Body of pancreas (tissue), 4 donors: Measurements from ENCODE around the gene OR51V1. TPM values are rescaled to one million over a fixed set of nuclear protein-coding genes. Genes with fewer than 3 reads are reported as not detected.

Experiments used
- ATAC-seq: fragments of 150-250 bp; one replicate; pipeline ENCODE4 v1.9.1; 2016
- DNase-seq, 4 donors: peaks; one replicate each; pipeline ENCODE4 v3.0.0-alpha.2; 2019
- H3K27ac ChIP-seq, 4 donors: fragments of 200-600 bp; sonication (generic); 1 replicate in 3 of 4; 2 replicates in 1 of 4; pipeline versions ENCODE4 v1.5.1 to v1.6.1; 2016 to 2019; ENCODE audit warnings: mild to moderate bottlenecking in 1 of 4, mixed read lengths in 1 of 4, moderate library complexity in 1 of 4
- H3K27me3 ChIP-seq, 2 donors: fragments of 200-600 bp; sonication (generic); one replicate each; pipeline ENCODE4 v1.6.0; 2016; ENCODE audit warnings: mild to moderate bottlenecking in 1 of 2
- H3K36me3 ChIP-seq, 2 donors: fragments of 200-600 bp; sonication (generic); replicated peaks in 1 of 2; 2 replicates each; pipeline ENCODE4 v1.5.1; 2016; ENCODE audit warnings: low read depth in 2 of 2; ENCODE audit not compliant: insufficient read depth in 1 of 2
- H3K4me1 ChIP-seq: fragments of 200-600 bp; sonication (generic); one replicate; pipeline ENCODE4 v1.6.0; 2016
- H3K4me3 ChIP-seq, 2 donors: fragments of 200-600 bp; sonication (generic); 1 replicate in 1 of 2; 2 replicates in 1 of 2; pipeline ENCODE4 v1.5.1; 2016 to 2019
- H3K9me3 ChIP-seq, 3 donors: fragments of 200-600 bp; sonication (generic); 1 replicate in 2 of 3; 2 replicates in 1 of 3; pipeline ENCODE4 v1.5.1; 2016
- CTCF ChIP-seq, 7 experiments: fragments of 450-650 bp in 4 of 7; fragments of 200-600 bp in 3 of 7; sonication (generic) in 3 of 7; IDR thresholded peaks; one replicate each; pipeline ENCODE4 v1.5.1; 2016 to 2019; ENCODE audit warnings: antibody characterized with exemption in 7 of 7
- POLR2A ChIP-seq, 3 donors: fragments of 450-650 bp; IDR thresholded peaks; one replicate each; pipeline ENCODE4 v1.6.1; 2016; ENCODE audit warnings: antibody characterized with exemption in 3 of 3, mild to moderate bottlenecking in 2 of 3
- WGBS, 2 donors: methylation state at CpG; one replicate each; pipeline ENCODE4 v1.1.5; 2017; 5-methylcytosine and 5-hydroxymethylcytosine counted together
- intact Hi-C: fragments of 100-400 bp; cut with DNase I; formaldehyde crosslinking; loops from one replicate; pipeline ENCODE4 v1.15.1; 2023
- total RNA-seq, 2 donors: library from RNA; depleted of rRNA; stranded (reverse); fragments of >200 nt; gene quantifications; one replicate each; pipeline ENCODE4 v1.1.0, GENCODE V29; 2016

Gene OR51V1
- total RNA-seq, 2 donors from 2014 or later, result not detected

DNA sequence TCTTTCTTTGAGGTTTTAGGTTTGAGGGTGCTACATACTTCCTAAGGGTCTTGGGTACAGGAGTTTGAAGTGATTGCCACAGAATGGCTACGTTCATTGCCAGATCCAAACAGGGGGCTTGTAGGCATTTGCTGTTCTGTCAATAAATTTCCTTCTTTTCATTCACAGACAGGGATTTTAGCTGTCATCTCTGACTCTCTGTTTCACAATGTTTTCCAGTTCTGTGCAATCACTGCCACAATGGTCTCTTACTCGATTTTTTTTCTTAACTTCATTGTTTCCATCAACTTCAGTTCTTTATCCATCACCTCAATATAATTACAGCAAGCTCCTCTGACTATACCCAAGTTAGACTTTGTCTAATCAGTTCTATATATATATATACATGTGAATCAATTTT lies 40.0 kb upstream of the OR51V1 start:
- TF ChIP-seq POLR2A (IDR thresholded peaks at IDR 0.05) (no peak), CTCF (IDR thresholded peaks at IDR 0.05) (no peak)
- intact Hi-C loops, result no loop called here
- no peak overlapping the region for H3K27ac ChIP-seq
- ATAC-seq (no peak), DNase-seq (no peak)
- no peaks in the 10 kb centered on the region for H3K27me3 ChIP-seq
- no peaks in the 10 kb centered on the region for H3K4me1 ChIP-seq
- 33 to 39% methylated on average over 2 of the region's 2 CpGs for WGBS, 2 donors
- no peaks in the 10 kb centered on the region for H3K36me3 ChIP-seq
- no peak overlapping the region for H3K4me3 ChIP-seq
- H3K9me3 ChIP-seq, result no peaks in the 10 kb centered on the region

DNA sequence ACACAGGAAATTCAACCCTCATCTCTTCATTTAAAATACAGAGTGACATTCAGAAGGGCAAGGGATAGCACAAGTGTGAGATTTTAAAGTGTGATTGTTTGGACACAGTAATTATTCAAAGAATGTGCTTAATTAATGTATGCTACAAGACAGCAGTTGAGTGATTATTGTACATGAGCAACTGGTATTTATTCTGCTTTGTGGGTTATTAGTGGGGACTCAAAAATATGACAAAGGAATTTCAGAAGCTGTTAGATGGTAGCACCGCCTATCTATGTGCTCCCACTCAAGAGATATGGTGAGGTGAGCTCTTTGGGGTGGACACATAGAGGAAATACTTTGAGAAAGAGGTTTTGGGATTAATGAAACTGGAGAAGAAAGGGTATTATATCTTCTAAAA lies 39.6 kb upstream of the OR51V1 start:
- Histone ChIP-seq H3K27me3 (no peaks in the 10 kb centered on the region), H3K27ac (no peak overlapping the region), H3K36me3 (no peaks in the 10 kb centered on the region), H3K4me3 (no peak overlapping the region), H3K9me3 (no peaks in the 10 kb centered on the region), H3K4me1 (no peaks in the 10 kb centered on the region)
- no peak for DNase-seq
- intact Hi-C loops, result no loop called here
- WGBS, 2 donors, result 76 to 88% methylated on average over 1 of the region's 1 CpG
- no peak for TF ChIP-seq POLR2A (IDR thresholded peaks at IDR 0.05)
- no peak for TF ChIP-seq CTCF (IDR thresholded peaks at IDR 0.05)
- no peak for ATAC-seq

DNA sequence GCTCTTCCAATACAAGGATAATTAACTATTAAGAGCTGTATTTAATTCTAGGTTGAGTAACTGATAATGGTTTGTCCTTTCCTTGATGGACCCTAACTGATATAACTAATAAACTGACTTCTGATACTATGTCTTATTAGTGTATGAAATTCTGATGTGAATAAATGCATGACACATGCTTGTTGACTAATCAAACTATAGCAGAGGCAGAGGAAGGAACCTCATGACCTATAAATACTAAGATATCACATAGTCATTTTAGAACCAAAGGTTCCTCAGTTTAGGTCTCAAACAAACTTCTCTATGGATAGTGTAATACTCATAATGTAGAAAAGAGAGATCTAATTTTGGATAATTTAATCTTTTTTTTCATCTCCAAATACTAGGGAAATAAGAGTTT lies 38.6 kb upstream of the OR51V1 start:
- Histone ChIP-seq H3K27ac (no peak overlapping the region), H3K4me3 (no peak overlapping the region), H3K27me3 (no peaks in the 10 kb centered on the region), H3K4me1 (no peaks in the 10 kb centered on the region), H3K9me3 (no peaks in the 10 kb centered on the region), H3K36me3 (no peaks in the 10 kb centered on the region)
- ATAC-seq, result no peak
- no peak for DNase-seq
- intact Hi-C loops, result no loop called here
- TF ChIP-seq POLR2A (IDR thresholded peaks at IDR 0.05) (no peak), CTCF (IDR thresholded peaks at IDR 0.05) (no peak)

- ATAC-seq (no peak), DNase-seq (no peak)
- intact Hi-C loops, result no loop called here
- Histone ChIP-seq H3K27ac (no peak overlapping the region), H3K27me3 (no peaks in the 10 kb centered on the region), H3K4me1 (no peaks in the 10 kb centered on the region), H3K36me3 (no peaks in the 10 kb centered on the region), H3K9me3 (no peaks in the 10 kb centered on the region), H3K4me3 (no peak overlapping the region)
- 27 to 29% methylated on average over 2 of the region's 2 CpGs for WGBS, 2 donors
- TF ChIP-seq POLR2A (IDR thresholded peaks at IDR 0.05), result no peak
These were observed 38.0 kb upstream of the OR51V1 start for GRCh38 chr11:5238486-5238885.

GRCh38 chr11:5237420-5237819 lies 36.9 kb upstream of the OR51V1 start:
- DNase-seq, result no peak
- no peaks in the 10 kb centered on the region for H3K9me3 ChIP-seq
- no peak overlapping the region for H3K4me3 ChIP-seq
- H3K36me3 ChIP-seq, result no peaks in the 10 kb centered on the region
- no peaks in the 10 kb centered on the region for H3K27me3 ChIP-seq
- H3K4me1 ChIP-seq, result no peaks in the 10 kb centered on the region
- ATAC-seq, result no peak
- intact Hi-C loops, result no loop called here
- no peak overlapping the region for H3K27ac ChIP-seq
- 73 to 76% methylated on average over 2 of the region's 2 CpGs for WGBS, 2 donors
- TF ChIP-seq CTCF (IDR thresholded peaks at IDR 0.05) (no peak), POLR2A (IDR thresholded peaks at IDR 0.05) (no peak)
